ENCODE results near the gene CBARP. TPM values are rescaled to one million over a fixed set of nuclear protein-coding genes. Genes with fewer than 3 reads are reported as not detected.

Gene CBARP
- total RNA-seq, 2 donors from 2014 or later = 0.33 to 0.78 TPM

DNA sequence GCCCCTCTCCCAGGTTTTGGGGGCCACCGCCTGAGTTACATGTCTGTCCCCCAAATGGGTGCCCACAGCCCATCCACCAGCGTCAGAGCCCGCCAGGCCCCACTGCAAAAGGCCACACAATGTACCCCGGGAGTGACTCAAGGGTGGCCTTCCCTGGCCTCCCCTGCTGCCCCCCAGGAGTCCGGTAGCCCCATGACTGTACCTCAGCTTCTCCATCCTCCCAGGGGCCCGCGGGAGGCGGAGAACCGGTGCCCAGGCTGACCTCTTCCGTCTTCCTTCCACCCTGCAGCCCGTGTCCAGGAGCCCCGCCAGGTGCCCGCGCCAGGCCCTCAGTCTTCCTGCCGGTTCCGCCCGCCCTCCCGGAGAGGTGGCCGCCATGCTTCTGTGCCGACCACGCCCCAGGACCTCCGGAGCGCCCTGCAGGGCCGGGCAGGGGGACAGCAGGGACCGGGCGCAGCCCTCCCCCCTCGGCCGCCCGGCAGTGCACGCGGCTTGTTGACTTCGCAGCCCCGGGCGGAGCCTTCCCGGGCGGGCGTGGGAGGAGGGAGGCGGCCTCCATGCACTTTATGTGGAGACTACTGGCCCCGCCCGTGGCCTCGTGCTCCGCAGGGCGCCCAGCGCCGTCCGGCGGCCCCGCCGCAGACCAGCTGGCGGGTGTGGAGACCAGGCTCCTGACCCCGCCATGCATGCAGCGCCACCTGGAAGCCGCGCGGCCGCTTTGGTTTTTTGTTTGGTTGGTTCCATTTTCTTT, 10.3 kb downstream of the CBARP start:
- no peak overlapping the region for H3K27ac ChIP-seq
- no peak for ATAC-seq
- no peak for TF ChIP-seq POLR2A (IDR thresholded peaks at IDR 0.05)
- TF ChIP-seq, protein P1, sequence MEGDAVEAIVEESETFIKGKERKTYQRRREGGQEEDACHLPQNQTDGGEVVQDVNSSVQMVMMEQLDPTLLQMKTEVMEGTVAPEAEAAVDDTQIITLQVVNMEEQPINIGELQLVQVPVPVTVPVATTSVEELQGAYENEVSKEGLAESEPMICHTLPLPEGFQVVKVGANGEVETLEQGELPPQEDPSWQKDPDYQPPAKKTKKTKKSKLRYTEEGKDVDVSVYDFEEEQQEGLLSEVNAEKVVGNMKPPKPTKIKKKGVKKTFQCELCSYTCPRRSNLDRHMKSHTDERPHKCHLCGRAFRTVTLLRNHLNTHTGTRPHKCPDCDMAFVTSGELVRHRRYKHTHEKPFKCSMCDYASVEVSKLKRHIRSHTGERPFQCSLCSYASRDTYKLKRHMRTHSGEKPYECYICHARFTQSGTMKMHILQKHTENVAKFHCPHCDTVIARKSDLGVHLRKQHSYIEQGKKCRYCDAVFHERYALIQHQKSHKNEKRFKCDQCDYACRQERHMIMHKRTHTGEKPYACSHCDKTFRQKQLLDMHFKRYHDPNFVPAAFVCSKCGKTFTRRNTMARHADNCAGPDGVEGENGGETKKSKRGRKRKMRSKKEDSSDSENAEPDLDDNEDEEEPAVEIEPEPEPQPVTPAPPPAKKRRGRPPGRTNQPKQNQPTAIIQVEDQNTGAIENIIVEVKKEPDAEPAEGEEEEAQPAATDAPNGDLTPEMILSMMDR (IDR thresholded peaks at IDR 0.05) = no peak
- no peaks in the 10 kb centered on the region for H3K27me3 ChIP-seq
- 92 to 94% methylated on average over 44 to 53 of the region's 56 CpGs for WGBS, 2 donors
- no peaks in the 10 kb centered on the region for H3K9me3 ChIP-seq
- DNase-seq = no peak
- intact Hi-C loops (cut with DNase I) = no loop called here
- H3K4me3 ChIP-seq = no peak overlapping the region
- H3K36me3 ChIP-seq (replicated peaks in 1 of 2; ENCODE audit: insufficient read depth in 1 of 2, low read depth in 2 of 2) = peaks cover 5 to 7% of the 10 kb centered on the region in 2 donors
- peaks cover 5% of the 10 kb centered on the region for H3K4me1 ChIP-seq

- intact Hi-C loops (cut with DNase I) = no loop called here
- Histone ChIP-seq H3K27ac (no peak overlapping the region), H3K36me3 (replicated peaks in 1 of 2; ENCODE audit: insufficient read depth in 1 of 2, low read depth in 2 of 2) (peaks cover 5 to 7% of the 10 kb centered on the region in 2 donors), H3K4me3 (no peak overlapping the region), H3K27me3 (no peaks in the 10 kb centered on the region), H3K4me1 (peaks cover 4% of the 10 kb centered on the region), H3K9me3 (no peaks in the 10 kb centered on the region)
- DNase-seq (no peak), ATAC-seq (no peak)
- TF ChIP-seq, protein P1 (IDR thresholded peaks at IDR 0.05) = no peak
- no peak for TF ChIP-seq POLR2A (IDR thresholded peaks at IDR 0.05)
- 94 to 100% methylated on average over 4 to 48 of the region's 50 CpGs for WGBS, 2 donors
These were observed 11.1 kb downstream of the CBARP start for GRCh38 chr19:1226522-1227303.

DNA sequence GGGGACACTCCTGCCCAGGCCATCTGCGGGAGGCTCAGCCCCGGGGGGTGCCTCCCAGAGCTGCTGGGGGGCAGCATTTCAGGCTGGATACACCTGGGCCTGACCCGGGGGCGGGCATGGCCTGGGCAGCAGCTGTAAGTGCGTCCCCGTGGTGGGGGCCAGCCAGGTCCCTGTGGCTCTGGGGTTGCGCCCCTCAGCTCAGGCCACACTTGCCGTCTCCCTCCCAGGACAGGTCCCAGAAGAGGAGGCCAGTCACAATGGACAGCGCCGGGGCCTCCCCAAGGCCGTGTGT, 11.6 kb downstream of the CBARP start:
- Histone ChIP-seq H3K27ac (no peak overlapping the region), H3K4me1 (peaks cover 10% of the 10 kb centered on the region), H3K36me3 (replicated peaks in 1 of 2; ENCODE audit: insufficient read depth in 1 of 2, low read depth in 2 of 2) (peaks cover 5 to 7% of the 10 kb centered on the region in 2 donors), H3K4me3 (no peak overlapping the region), H3K9me3 (no peaks in the 10 kb centered on the region), H3K27me3 (no peaks in the 10 kb centered on the region)
- WGBS, 2 donors = 93% methylated on average over 5 of the region's 11 CpGs; no CpG with 5 or more reads in 1 of the 2 donors
- ATAC-seq (no peak), DNase-seq (no peak)
- TF ChIP-seq POLR2A (IDR thresholded peaks at IDR 0.05) = no peak
- TF ChIP-seq, protein P1 (IDR thresholded peaks at IDR 0.05) = no peak
- intact Hi-C loops (cut with DNase I) = no loop called here

DNA sequence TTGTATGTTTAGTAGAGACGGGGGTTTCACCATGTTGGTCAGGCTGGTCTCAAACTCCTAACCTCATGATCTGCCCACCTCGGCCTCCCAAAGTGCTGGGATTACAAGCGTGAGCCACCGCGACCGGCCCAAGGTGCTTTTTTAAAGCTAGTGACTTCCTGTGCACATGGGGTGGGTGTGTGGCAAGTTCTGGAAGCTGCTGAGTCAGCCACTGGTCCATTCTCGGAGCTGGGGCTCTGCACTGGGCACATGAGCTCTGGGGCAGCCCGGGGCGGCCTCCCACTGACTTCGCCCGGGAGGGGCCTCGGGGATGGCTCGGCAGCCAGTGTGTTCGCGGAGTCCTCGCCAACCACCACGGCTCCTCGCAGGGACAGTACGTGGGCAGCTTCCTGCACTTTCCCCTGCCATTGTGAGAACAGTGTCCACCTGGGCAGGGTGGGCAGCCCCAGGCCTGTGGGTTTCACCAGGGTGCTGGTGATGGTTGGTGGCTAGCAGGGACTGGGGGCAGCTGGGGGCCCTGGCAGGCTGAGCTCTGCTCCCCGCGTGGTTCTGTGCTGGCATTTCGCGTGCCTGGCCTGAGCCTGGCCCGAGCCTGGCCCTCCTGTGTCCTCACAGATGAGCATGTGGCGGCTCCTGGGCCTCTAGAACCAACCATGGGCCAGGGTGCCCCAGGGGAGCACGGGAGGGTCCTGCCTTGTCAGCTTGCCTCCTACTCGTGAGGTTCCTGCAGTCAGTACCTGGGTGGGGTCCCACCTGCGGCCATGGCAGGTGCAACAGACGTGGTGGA, 12.2 kb downstream of the CBARP start:
- H3K27ac ChIP-seq = no peak overlapping the region
- DNase-seq (no peak), ATAC-seq (no peak)
- H3K4me3 ChIP-seq = no peak overlapping the region
- no peak for TF ChIP-seq POLR2A (IDR thresholded peaks at IDR 0.05)
- TF ChIP-seq, protein P1 (IDR thresholded peaks at IDR 0.05) = no peak
- peaks cover 10% of the 10 kb centered on the region for H3K4me1 ChIP-seq
- 83 to 100% methylated on average over 3 to 26 of the region's 29 CpGs for WGBS, 2 donors
- no peaks in the 10 kb centered on the region for H3K27me3 ChIP-seq
- H3K9me3 ChIP-seq = no peaks in the 10 kb centered on the region
- H3K36me3 ChIP-seq (replicated peaks in 1 of 2; ENCODE audit: insufficient read depth in 1 of 2, low read depth in 2 of 2) = peaks cover 5 to 8% of the 10 kb centered on the region in 2 donors
- intact Hi-C loops (cut with DNase I) = no loop called here
